Tibial artery (tissue), 4 donors: ENCODE measurements around the gene LASP1NB.
A peak's percentile ranks its signal among the peaks of the same experiment; 100 is the strongest.

Source experiments
- DNase-seq, 2 donors: peaks; one replicate each; pipeline ENCODE4 v3.0.0-alpha.2; 2019
- H3K27ac ChIP-seq, 2 donors: fragments of 200-600 bp; sonication (generic) in 1 of 2; 1 replicate in 1 of 2; 2 replicates in 1 of 2; pipeline ENCODE4 v1.5.1; 2018 to 2019; ENCODE audit warnings: mild to moderate bottlenecking in 1 of 2
- H3K27me3 ChIP-seq, 2 donors: fragments of 200-600 bp; sonication (generic) in 1 of 2; one replicate each; pipeline versions ENCODE4 v1.5.1 to v1.6.0; 2016 to 2019
- H3K36me3 ChIP-seq, 3 donors: fragments of 200-600 bp; sonication (generic) in 2 of 3; one replicate each; pipeline ENCODE4 v1.5.1; 2016 to 2019; ENCODE audit warnings: mild to moderate bottlenecking in 2 of 3
- H3K4me1 ChIP-seq, 4 donors: fragments of 200-600 bp; sonication (generic) in 2 of 4; 1 replicate in 3 of 4; 2 replicates in 1 of 4; pipeline ENCODE4 v1.5.1; 2016 to 2019
- H3K4me3 ChIP-seq, 2 donors: fragments of 200-600 bp; sonication (generic) in 1 of 2; 1 replicate in 1 of 2; 2 replicates in 1 of 2; pipeline ENCODE4 v1.5.1; 2018 to 2019; ENCODE audit warnings: mild to moderate bottlenecking in 2 of 2
- H3K9me3 ChIP-seq, 3 donors: fragments of 200-600 bp; sonication (generic) in 1 of 3; one replicate each; pipeline ENCODE4 v1.5.1; 2016 to 2019
- intact Hi-C: fragments of 100-400 bp; cut with DNase I; formaldehyde crosslinking; loops from one replicate; pipeline ENCODE4 v1.15.0; 2023; ENCODE audit warnings: low total_unique reads
- TF ChIP-seq, protein P1 (sequence below), 2 experiments: fragments of 200-600 bp in 1 of 2; fragments of 450-650 bp in 1 of 2; IDR thresholded peaks; one replicate each; pipeline ENCODE4 v1.5.1; 2017 to 2019; ENCODE audit warnings: antibody characterized with exemption in 2 of 2, mild to moderate bottlenecking in 1 of 2, moderate library complexity in 1 of 2

LASP1NB gene

GRCh38 chr17:38883592-38884526, 41.6 kb upstream of the LASP1NB start:
- Histone ChIP-seq H3K27ac (peak overlapping the region; percentile 63 to 92), H3K36me3 (peaks cover 3 to 32% (median 13%) of the 10 kb centered on the region in 3 donors), H3K9me3 (no peaks in the 10 kb centered on the region), H3K4me3 (peak overlapping the region in 1 of 2 donors; percentile 23), H3K4me1 (peaks cover 0 to 100% (median 91%) of the 10 kb centered on the region in 4 donors), H3K27me3 (no peaks in the 10 kb centered on the region)
- TF ChIP-seq, protein P1, sequence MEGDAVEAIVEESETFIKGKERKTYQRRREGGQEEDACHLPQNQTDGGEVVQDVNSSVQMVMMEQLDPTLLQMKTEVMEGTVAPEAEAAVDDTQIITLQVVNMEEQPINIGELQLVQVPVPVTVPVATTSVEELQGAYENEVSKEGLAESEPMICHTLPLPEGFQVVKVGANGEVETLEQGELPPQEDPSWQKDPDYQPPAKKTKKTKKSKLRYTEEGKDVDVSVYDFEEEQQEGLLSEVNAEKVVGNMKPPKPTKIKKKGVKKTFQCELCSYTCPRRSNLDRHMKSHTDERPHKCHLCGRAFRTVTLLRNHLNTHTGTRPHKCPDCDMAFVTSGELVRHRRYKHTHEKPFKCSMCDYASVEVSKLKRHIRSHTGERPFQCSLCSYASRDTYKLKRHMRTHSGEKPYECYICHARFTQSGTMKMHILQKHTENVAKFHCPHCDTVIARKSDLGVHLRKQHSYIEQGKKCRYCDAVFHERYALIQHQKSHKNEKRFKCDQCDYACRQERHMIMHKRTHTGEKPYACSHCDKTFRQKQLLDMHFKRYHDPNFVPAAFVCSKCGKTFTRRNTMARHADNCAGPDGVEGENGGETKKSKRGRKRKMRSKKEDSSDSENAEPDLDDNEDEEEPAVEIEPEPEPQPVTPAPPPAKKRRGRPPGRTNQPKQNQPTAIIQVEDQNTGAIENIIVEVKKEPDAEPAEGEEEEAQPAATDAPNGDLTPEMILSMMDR (IDR thresholded peaks at IDR 0.05): peak in 1 of 2 experiments; percentile 8
- DNase-seq: no peak
- intact Hi-C loops: no loop called here

DNA sequence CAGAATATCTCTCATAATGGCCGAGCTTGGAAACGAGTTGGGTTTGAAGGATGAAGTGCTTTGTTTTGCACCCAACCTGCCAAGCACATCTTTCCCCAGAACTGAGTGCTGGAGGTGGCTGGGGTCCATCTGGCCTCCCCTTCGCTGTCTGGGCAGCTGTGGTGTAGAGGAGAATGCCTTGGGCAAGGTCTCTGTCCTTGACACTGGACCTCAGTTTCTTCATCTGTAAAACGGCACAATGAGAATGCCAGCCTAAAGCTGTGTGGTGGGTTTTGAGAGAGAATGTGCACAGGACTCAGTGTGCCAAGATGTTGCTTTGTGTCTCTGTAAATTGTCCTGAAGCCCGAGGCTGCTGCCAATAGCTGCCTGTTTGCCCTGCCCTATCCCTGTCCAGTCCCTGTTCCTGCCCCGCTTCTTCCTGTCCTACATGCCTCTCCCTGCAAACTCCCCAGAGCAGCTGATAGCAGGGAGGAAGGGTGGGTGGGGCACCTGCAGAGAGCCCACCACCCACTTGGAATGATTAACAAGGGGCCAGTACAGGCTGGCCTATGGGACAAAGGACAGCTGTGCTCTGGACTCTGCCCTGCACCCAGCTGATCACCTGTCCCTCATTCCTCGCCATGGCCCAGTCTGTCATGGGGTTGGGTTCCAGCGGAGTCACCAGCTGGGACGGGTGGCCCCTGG, 40.2 kb upstream of the LASP1NB start:
- Histone ChIP-seq H3K27ac (peak overlapping the region; percentile 63 to 92), H3K9me3 (no peaks in the 10 kb centered on the region), H3K36me3 (peaks cover 3 to 38% (median 15%) of the 10 kb centered on the region in 3 donors), H3K27me3 (no peaks in the 10 kb centered on the region), H3K4me1 (peaks cover 0 to 94% (median 84%) of the 10 kb centered on the region in 4 donors), H3K4me3 (peak overlapping the region in 1 of 2 donors; percentile 10)
- TF ChIP-seq, protein P1 (IDR thresholded peaks at IDR 0.05): no peak
- DNase-seq: no peak
- intact Hi-C loops: no loop called here

DNA sequence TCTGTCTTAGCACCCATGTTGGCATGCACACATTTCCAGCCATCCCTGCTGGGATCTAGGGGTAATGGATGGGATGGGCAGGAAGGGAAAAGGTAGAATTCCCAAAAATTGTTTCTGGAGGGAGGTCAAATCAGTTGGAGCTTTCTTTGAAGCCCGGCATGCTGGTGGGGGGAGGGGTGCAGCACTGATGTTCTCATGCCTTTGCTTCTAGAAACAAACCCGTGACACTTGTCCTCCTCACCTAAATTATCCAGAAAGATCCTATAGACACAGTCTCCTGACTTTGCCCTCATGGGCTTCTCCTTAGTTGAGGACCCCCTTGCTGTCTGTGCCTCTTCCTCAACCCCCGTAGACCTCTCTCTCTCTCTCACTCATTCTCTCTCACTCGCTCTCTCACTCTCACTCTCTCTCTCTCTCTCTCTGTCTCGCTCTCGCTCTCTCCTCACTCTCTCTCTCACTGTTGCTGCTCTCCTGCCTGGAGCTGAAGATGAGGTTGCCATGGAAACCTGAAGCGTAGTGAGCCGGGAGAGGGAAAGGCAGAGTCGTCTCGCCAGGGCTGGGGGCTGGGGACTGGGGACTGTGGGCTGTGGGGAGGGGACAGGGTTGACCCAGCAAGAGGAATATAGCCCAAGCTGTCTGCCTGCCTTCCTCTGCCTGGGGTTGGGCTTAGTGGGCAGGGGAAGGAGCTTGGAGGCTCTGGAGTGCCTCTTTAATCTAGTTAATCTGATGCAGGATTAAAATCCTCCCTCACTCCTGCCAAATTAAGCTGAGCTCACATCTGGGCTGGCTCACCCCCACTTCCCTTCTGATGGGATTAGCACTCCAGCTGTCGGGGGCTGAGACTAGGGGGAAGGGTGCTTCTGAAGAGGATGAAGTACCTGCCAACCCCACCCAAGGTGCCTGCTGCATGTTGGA, 39.4 kb upstream of the LASP1NB start:
- peaks cover 0 to 92% (median 78%) of the 10 kb centered on the region in 4 donors for H3K4me1 ChIP-seq
- peaks cover 11 to 46% (median 23%) of the 10 kb centered on the region in 3 donors for H3K36me3 ChIP-seq
- no peak for DNase-seq
- TF ChIP-seq, protein P1 (IDR thresholded peaks at IDR 0.05): peak in 1 of 2 experiments; percentile 8
- H3K27me3 ChIP-seq: no peaks in the 10 kb centered on the region
- intact Hi-C loops: no loop called here
- H3K9me3 ChIP-seq: no peaks in the 10 kb centered on the region
- peak overlapping the region; percentile 63 to 92 for H3K27ac ChIP-seq
- H3K4me3 ChIP-seq: peak overlapping the region in 1 of 2 donors; percentile 10

DNA sequence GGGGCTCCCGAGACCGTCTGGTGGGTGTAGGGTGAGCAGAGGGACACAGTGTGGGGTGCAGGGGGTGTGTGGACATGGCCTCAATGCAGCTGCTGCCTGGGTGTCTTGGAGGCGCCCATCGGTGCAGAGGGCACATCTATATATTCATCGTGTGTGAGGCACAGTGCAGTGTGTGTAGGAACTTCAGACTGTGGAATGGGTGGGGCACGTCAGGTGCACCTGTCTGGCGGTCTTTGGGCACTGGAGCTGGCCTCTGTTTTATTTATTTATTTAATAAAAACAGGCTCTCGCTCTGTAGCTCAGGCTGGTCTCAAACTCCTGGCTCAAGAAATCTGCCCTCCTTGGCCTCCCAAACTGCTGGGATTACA, 38.8 kb upstream of the LASP1NB start:
- H3K27me3 ChIP-seq: no peaks in the 10 kb centered on the region

More for the DNA sequence above, 38.8 kb upstream of the LASP1NB start:
- TF ChIP-seq, protein P1 (IDR thresholded peaks at IDR 0.05): no peak
- Histone ChIP-seq H3K4me3 (no peak overlapping the region), H3K27ac (peak overlapping the region; percentile 63 to 92), H3K4me1 (peaks cover 0 to 91% (median 73%) of the 10 kb centered on the region in 4 donors), H3K36me3 (peaks cover 17 to 53% (median 29%) of the 10 kb centered on the region in 3 donors), H3K9me3 (no peaks in the 10 kb centered on the region)
- intact Hi-C loops: no loop called here
- DNase-seq: no peak
